GM20431 (cell line): ENCODE results near the gene INPP4A.

Experiments used
- in situ Hi-C: fragments of 300-500 bp; cut with MseI, MboI; formaldehyde crosslinking; loops from one replicate; pipeline ENCODE4 v1.15.0; 2020; ENCODE audit warnings: low sequenced_read_pairs; ENCODE audit not compliant: unreplicated experiment

INPP4A gene

DNA sequence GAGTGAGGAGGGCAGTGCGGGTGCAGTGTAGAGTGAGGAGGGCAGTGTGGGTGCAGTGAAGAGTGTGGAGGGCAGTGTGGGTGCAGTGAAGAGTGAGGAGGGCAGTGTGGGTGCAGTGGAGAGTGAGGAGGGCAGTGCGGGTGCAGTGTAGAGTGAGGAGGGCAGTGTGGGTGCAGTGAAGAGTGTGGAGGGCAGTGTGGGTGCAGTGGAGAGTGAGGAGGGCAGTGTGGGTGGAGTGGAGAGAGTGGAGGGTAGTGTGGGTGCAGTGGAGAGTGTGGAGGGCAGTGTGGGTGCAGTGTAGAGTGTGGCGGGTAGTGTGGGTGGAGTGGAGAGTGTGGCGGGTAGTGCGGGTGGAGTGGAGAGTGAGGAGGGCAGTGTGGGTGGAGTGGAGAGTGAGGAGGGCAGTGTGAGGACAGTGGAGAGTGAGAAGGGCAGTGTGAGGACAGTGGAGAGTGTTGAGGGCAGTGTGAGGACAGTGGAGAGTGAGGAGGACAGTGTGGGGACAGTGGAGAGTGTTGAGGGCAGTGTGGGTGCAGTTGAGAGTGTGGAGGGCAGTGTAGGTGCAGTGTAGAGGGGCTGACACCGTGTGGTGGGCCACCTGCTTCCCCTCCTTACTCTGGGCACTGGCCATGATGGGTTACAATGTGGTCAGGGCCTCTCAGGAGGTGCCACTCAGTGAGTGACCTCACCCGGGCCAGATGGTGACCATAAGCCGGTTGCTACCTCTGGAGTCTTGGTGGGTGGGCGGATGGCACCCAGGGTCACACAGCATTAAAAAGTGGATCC lies 28.5 kb downstream of the INPP4A start:
- in situ Hi-C loops: no loop called here

DNA sequence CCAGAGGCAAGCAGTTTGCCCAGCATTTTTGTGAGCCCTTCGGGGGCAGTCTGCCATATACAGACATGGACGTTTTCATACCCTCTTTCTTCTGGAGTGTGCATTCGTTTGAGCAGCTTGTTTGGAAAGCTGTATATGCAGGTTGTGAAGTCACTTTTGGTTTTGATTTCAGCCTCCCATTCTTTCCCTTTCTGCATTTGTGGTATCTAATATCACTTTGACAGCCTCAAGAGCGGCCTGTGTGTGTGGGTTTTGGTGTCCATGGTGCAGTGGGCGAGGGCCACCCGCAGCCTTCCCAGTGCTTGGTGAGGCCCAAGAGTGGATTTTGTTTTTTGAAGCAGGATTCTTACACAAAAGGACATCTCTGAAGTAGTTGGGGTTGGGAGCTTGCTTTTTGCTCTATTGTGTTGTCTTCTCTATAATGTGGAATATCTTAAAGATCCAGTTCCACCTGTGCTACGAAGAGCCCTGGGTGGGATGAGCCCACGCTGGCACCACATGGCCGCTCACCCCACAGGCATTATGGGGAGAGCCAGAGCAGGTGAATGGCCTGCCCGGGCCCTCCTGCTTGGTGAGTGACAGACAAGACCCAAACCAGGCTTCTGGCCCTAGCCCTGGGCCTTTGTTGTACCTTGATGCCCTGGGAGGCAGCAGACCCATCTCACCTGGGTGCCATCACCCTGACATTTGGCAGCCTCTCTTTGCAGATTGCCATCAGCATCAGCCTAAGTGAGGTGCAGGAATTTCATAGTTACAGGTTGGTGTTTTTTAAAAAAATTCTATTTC lies 29.5 kb downstream of the INPP4A start:
- in situ Hi-C loops: no loop called here

DNA sequence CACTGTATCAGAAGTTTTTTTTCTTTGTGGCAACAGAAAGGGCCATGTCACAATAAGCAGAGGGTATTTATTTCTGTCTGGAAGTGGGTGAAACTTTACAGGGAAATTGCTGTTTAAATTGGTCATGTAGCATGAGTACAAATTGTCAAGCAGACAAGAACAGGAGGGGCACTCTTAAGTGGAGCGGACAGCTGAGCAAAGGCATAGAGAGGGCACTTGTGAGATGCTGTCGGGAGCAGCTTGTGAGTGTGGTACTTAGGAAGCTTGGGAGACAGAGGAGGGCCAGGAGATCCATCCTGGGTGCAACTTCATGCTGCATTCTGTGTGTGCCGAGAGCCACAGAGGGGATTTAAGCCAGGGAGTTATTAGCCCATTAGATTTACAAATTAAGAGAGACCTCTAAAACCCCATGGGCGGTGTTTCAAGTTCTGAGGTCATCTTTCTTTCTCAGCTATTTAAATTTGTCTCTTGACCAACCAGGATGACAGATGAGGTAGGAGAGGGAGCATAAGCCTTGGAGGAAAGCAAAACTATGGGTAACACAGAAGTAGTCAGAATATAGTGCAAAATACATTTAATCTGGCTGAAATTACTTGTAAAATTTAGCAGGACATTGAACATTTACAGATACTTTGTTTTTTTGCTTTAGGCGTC lies 30.4 kb downstream of the INPP4A start:
- in situ Hi-C loops: no loop called here

DNA sequence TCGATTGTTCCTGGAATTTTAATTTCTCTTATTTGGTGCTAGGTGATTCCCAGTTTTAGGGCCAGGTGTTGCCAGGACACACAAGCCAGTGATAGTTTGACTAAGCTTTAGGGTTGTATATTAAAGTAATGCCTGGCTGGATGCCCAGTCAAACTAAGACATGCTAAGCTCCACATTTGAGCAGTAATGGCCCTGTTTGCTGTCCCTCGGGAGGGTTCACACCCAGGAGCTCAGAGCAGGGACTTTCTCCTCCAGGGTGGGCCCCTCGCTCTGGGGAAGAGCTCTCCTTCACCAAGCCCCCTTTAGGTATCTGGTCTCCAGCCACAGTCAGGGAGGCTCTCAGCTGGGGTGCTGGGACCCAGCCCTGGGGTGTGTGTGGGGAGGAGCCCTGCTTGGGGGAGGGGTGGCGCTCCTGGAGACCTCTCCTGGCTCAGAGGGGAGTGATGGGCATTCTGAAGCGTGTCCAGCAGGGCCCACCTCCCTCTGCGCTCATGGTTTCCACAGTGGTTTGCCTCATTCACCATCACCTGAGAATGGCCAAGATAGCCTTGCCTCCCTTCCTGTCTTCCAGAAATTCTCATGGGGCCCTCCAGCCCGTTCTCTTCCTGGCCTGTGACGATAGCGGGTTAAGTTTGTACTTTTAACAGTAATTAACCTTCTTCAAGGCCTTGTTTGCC lies 31.7 kb downstream of the INPP4A start:
- in situ Hi-C loops: no loop called here

DNA sequence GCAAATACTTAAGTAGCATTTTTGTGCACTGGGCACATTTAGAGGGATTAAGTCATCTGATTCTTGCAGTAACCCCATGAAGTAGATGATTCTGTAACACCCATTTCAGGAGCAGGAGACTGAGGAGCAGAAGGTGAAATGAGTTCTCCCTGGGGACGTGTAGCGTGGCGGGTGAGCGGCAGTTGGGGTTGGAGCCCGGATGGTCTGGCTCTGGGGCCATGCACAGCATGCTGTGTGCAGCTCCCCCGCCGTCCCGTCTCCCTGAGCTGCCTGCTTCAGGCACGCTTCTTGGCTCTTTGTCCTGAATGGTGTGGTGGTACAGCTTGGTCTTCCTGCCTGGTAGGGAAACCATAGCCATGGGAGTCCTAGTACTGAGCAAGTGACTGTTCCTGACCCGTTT lies 32.4 kb downstream of the INPP4A start:
- in situ Hi-C loops: no loop called here

DNA sequence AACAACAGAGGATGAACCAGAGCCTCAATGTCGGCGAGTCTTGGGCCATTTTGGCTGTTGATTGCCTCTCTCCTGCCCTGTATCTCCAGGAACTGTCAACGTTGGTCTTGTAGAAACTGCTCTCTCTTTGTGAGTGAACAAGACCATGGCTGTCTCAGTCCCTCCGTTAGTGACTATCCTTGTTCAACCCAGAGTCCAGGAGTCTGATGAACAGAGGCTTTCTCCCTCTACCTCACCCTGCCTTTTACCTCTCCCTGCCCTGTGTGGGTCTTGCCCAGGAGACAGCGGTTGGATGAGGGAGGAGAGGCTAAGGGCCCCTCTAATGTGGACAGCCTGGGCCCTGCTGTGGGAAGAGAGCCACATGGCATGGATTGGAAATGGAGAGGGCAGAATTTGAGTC lies 32.8 kb downstream of the INPP4A start:
- in situ Hi-C loops: no loop called here

DNA sequence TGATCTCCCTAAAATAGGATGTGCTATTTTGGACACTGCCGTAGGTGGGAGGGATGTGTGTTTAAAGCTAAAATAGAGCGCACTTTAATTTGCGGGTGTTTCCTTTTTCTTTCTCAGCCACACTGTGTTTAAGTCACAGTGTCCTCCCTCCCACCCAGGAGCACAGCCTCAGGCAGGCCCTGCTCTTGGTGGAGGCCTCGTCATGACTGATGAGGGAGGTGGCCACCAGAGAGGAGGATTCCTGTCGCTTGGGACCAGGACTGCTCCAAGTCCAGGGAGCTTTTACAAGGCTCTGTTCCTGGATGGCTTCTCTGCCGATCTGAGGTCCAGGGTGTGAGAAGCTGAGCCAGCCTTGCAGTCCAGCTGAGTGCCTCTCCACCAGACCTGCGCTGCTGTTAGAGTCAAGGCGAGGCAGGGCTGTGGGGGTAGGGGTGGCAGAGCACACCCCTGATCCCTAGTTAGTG lies 33.5 kb downstream of the INPP4A start:
- in situ Hi-C loops: no loop called here

DNA sequence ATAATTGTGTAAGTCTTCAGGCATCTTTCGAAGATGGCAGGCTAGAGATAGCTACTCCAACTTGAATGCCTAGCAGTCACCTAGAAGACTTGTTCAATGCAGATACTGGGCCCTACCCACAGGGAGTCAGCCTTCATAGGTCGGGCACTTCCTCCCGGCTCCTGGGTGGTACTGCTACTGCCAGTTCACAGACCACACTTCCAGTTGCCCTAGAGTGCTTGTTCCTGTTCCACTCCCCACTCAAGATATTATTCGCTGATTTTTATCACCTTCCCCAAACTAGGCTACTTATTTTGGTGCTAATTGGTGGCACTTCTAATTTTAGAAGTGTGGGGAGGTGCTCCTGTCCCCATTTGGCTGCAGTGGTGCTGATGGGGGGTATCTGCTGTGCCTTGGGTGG lies 34.2 kb downstream of the INPP4A start:
- in situ Hi-C loops: no loop called here

DNA sequence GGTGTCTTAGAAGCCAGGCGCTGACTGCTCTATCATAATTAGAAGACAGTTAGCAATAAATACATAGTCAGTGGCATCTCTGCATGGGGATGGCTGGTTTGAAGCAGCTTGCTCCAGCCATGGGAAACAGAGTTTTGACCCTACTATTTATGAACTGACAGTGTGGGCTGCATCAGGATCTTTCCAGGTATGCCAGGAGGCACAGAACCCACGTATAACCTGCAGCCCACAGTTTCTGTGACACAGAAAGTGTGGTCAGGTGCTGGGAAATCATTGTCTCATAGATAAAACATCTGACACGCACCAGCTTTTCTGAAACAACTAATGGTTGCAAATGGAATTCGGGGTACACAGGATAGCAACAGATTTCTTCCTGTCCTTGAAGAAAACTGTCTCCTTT lies 34.7 kb downstream of the INPP4A start:
- in situ Hi-C loops: no loop called here

DNA sequence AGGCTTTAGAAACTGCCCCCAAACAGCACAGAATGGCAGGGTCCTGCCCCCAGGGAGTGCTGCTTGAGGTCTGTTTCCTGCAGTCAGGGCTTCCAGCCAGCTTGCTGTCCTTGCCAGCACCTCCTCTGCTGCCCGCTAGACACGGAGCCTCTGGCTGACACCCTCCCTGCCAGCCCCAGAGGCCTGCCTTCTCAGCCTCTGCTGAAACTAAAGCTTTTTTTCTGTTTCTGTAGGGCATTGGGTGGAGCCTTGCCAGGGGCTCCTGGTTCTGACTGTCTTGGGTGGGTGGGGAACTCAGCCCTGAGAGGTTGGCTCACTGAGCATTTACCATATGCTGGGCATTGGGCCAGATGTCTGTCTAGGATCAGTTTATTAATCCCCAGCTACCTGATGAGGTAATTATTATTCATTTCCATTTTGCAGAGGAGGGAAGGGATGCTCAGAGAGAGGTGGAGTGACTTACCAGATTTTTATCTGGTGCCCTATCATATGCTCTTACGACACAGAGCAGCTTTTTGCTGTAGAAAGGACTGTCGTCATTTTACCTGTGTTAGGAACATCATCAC lies 35.4 kb downstream of the INPP4A start:
- in situ Hi-C loops: no loop called here

DNA sequence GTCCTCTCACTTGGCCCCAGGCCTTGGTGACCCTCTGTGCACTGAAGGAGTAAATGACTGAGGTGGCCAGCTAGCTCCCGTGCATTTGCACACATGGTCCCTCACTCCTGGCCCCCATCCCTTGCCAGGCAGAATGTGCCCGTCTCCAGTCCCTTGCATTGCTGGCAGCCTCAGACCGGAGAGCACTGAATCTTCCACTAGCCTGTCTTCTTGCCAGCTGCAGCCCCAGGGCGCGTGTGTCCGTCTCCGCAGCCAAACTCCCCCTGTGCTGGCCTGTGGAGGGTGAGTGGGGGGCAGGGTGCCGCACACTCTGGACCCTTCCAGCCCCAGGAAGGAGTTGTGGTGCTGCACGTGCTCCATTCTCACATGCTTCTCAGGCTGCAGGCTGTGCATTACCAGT lies 35.9 kb downstream of the INPP4A start:
- in situ Hi-C loops: no loop called here

DNA sequence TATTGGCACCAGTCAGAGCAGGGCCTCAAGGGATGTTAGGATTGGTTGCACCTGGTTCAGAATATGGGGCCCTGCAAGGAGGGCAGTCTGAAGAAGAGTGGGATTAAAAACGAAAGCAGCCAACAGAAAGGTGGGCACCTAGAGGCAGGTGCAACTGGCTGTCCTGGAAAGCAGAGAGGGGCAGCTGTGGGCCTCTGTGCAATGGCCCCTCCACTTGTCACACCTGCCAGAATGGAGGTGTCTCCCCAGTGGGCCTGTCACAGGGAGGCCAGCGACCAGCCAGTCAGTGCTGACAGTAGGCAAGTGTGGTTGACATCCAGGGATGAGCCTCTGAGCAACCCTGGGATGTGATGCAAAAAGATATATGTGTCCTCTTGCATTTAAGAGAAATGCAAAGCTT lies 37.7 kb downstream of the INPP4A start:
- in situ Hi-C loops: no loop called here

DNA sequence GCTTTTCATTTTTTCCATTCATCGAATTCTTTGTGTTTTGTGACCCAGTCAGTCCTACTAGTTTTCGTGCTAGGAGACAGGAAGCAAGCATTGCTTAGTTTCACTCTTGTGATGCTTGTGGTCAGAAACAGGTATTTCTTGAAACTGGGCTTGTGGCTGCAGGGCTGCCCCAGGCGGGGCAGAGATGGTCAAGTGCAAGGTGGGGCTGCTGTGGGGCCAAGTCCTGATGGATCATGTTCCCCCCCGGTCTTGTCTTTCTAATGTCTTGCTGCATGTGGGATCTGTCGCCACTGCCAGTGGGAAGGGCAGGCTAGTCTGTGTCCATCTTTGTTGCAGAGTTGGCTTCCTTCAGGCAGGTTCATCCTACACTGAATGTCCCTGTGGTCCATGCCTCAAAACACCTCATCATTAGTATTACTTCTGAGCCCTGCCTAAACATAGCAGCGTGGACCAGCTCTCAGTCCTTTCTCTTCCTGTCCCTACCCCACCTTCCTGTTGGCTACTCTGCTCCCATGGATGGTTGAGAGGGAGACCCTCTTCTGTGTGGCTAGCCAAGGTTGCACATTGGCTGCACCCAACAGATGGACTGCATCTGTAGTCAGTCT lies 38.7 kb downstream of the INPP4A start:
- in situ Hi-C loops: no loop called here

DNA sequence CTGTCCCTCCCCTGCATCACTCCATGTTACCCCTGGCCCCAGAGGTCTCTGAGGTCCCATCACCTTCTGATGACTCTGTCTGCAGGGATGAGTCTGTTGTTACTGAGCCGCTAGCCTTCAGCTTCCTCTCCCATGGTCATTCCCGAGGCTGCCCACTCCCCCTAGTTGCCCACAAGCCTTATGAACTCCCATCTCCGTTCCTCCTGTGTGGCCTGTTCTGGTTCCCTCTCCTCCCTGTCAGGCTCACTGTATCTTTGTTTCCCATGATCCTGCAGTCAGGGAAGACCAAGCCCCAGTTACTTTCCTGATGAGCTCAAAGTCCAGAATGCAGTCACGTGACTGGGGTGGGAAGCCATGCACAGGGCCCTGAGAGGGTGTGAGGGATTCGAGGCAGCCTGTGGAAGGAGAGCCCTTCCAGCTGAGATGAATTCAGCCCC lies 39.5 kb downstream of the INPP4A start:
- in situ Hi-C loops: no loop called here

DNA sequence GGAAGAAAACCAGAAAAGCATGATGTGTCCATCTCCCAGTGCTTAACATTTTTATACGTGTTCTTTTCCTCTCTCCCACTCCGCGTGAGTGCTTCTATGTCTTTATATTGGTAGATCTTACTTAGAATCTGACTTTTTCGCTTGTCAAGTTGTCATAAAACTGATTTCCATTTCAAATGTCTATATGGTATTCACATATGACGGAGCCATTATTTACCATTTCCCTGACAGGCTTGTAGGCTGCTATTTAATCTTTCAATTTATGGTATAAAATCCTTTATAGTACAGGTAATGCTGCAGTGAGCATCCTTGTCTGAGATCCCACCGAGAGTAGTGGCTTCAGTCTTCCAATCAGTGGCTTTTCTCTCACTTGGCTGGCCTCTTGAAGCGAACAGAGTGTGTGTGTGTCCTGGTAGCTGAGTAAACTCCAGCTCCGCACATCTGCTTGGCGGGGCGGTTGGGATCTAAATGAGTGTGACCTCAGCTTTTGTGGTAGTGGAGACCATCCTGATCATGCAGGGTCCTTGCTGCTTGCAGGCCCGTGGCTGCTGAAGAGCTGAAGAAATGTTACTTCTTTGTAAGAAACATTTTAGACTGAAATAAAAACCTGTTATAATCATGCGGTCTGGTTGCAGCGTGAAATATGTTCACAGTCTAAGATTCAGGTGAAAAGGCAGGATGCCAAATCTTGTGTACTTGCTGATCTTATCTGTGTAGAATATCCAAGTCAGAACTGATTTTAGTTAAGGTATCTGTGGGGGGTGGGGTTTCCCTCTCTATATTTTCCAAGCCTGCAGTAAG lies 40.2 kb downstream of the INPP4A start:
- in situ Hi-C loops: no loop called here

DNA sequence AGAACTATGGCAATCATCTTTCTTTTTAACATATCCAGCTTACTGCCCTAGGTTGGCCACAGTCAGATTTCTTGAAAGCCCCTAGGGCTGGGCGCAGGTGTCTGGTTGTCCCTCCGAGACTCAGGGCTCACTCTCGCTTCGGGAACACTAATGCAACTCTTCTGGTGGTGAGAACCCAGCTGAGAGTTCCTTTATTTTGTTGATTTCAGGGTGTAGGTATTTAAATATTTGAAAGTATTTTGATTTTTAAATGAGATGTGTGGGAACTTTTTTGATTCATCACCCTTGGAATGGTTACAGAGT lies 40.7 kb downstream of the INPP4A start:
- in situ Hi-C loops: no loop called here

DNA sequence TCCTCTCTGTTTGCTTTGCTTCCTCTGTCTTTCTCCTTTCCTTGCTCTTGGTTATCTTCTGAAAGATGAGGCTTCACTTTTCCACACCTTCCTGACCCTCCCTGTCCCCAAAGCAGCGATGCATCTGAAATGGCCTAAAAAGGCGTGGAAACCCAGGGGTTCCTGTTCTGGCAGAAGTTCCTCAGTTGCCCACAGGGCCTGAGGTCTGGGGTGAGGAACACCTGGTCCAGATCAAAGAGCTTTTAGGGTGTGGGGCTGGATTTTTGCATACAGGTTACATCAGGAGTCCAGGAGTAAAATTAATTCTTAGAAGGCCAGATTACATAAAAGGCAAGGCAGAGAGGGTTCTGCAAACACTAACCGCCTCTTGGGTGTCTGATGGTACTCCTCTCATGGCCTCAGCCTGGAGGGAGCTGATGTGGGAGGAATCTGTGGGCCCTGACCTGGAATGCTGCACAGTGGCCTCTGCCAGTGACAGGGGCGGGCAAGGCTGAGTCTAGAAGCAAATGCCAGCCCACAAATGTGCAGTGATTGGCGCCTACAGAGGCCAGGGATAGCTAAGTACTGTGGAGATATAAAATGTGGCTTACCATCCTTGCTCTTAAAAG lies 41.8 kb downstream of the INPP4A start:
- in situ Hi-C loops: no loop called here

DNA sequence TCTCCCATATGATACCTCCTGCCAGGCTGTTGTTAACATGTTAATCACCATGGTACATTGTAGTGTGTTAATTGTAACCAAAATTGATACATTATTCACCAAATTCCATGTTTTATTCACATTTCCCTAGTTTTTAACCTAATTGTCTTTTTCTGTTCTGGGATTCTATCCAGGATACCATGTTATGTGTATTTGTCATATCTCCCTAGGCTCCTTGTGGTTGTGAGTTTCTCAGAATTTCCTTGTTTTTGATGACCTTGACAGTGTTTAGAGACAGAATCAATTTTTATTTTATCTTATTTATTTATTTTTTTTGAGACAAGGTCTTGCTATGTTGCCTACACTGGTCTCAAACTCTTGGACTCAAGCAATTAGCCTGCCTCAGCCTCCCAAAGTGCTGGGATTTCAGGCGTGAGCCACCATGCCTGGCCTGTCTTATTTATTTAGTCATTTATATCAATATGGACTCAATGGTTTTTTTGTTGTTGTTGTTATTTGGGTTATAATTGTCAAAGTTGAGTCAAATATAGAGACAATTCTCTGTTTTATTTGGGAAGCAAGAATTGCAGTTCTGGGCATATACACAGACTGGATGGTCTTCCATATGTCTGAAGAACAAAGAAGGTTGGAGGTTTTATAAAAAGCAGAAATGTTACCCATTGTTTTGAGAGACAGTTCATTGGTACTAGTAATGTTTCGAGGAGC lies 42.6 kb downstream of the INPP4A start:
- in situ Hi-C loops: no loop called here
